GM21717 (cell line): ENCODE data around the gene CTRL.
"Not testable (repeated sequence)": the region's sequence is repeated elsewhere in the genome, so short reads cannot be mapped to it uniquely, and the experiment has no call there.

Experiments used
- ATAC-seq: cut with Tn5 transposase; IDR thresholded peaks from one replicate; pipeline ENCODE4 v1.9.1; 2021; ENCODE audit warnings: mild to moderate bottlenecking, moderate library complexity; ENCODE audit not compliant: unreplicated experiment

Gene CTRL

DNA sequence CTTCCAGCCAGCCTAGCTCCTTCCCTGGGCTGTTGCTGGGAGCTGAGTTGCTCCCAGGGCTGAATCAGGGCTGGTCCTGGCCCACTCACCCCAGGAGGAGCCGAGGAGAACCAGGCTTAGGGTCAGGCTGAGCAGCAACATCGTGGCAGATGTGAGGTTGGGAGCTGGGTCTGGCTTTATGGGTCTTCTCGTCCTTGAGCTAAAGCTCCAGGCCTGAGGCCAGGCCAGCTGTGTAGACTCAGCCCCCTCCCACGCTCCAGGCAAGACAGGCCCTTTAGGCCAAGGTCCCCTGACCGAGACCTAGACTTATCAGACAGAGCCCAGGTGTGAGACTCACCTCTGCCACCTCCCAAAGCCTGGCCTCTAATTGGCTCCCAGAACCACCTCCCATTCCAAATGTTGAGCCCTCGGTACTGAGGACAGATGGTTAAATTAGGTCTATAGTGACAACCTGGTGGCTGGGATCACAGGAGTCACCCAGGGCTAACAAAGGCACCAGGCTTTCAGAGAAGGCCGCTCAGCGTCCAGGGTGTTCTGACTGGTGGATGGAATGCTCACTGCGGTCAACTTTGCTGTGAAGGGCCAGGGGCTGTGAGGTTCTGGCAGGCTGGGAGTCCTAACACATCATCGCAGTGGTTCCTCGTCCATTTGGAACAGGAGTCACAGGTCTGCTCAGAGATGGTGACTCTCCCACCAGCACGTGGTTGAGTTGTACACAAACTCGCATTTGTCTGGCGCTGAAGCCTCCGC is at the start of gene CTRL:
TSS of gene CTRL (minus strand) at position 151 of the 750 bp plus-strand sequence. CDS start at position 141, 10 bp downstream.
- no peak for ATAC-seq

DNA sequence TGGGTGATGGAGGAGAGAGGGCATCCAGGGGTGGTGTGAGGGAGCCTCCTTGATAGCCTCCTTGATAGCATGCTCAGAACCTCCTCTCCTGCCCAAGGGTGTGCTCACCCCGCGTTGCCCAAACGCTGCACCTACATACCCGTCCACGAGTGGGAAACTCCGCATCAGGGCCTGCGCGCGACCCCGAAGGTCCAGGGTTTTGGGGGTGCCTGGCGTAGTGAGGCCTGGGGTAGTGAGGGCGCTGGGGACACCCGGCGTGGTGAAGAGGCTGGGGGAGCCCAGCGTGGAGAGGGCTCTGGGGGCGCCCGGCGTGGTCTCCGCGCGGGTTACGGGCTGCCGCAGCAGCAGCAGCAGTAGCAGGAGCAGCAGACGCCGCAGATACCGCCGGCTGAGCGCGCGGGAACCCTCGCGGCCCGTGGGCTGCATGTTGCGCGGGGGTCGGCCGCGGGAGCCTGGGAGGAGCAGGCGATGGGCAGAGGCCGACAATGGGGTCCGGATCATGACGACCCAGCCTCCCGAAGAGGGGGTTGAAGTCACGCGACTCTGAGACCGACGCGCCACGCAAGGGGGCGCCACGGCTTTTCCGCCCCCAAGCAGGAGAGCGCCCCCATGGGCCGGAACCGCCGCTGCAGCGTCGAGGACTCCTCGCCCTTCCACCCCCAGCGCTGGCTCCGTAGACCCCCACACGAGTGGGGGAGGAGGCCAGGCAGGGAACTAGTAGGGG is 48.5 kb upstream of the CTRL start, which contains the start of gene DPEP3:
TSS of gene DPEP3 (minus strand) at position 545 of the 724 bp plus-strand sequence. CDS start at position 426, 119 bp downstream.
- no peak for ATAC-seq

DNA sequence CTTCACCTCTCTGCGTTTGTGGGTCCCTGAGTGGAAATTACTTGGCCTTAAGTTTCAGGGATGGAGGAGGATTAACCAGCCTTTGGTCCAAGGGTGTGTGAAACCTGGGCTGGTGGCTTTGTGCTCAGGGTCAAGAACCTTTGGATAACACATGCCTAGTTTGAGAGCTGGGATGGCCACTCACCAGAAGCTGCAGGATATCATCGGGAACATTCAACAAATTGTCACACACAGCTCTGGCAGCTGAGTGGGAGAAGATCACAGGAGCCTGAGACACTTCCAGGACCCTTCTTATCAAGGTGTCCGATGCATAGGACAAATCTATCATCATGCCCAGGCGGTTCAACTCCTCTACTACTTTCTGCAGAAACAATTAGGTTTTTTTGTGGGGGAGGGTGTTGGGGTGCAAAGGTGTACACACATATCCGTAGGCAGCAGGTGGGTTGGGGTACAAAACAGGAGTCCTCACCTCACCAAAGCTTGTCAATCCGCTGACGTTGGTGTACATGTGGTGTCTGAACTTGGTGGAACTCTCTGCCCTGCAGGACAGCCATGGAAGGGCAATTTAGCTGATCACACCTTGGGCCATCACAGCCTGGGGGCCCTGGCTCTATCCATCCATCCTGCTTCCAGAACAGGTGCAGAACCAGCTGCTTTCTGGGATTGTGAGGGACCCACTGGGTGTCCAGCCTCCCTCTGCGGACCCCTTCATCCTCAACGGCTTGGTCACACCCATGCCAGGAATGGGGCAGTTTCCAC is 46.0 kb upstream of the CTRL start:
- no peak for ATAC-seq

DNA sequence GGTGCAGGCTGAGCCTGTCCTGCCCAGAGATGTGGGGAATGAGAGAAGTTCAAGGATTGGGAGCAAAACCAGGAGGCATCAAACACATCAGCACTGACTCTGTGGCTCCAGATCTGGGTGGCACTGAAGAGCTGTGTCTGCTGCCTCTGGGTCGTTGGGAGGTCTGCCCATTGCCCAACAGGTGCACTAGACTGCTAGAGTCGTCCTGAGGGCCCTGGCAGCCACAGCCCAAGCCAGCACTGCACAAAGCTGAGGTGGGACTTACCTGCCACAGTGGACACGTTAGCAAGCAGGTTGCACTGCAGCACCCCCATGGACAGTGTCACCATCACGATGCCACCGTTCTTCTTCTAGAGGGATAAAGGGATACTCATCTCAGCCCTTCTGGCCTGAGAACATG is 45.3 kb upstream of the CTRL start:
- no peak for ATAC-seq

DNA sequence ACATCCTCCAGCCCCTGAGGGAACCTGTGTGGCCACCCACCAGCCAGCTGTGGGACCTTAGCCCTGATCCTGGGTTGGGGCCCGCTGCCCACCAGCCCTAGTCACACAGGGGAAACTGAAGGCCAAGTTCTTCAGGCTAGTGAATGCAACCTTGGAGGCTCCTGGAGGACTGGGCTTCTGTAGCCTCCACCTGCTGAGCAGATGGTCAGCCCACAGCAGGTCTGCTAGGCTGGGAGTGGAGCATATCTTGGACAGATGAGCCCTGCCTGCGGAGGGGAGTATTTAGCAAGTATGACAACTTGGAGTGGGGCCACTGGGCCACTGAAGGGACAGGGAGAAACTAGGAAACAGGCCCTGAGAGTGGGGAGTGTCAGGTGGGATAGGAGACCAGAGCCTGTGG is 44.5 kb upstream of the CTRL start:
- no peak for ATAC-seq

DNA sequence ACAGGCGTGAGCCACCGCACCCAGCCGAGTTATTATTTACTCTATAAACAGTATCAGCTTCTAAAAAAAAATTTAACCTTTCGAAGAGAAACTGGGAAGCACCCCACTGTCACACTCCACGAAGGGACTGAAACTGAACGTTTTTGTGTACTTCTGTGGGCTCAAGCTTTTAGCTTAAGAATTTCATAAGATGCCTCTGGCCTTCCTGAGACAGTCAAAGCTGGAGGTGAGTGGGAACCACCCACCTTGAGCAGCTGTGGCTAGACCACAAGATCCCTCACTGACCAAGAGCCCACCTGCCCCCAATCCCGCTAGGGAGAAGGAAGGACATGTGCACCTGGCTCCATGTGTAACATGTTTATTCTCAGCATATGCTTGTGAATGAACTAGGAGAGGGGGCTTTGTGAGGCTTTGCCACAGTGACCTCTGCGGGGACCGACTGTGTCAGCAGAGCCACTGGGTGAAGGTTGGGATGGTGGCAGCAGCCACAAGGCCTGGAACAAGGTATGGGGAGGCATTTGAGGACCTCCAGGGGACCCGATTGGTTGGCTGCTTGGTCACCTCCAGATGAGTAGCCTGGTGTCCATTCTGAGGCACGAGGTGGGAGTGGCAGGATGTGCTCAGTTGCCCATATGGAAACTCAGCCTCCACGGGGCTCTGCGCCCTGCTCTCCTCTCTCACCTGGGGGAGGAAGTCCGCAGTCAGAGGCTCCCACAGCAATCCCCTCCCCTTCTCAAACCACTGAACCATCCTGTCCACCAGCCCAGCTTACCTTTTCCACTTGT is 43.9 kb upstream of the CTRL start:
- ATAC-seq, result no peak

DNA sequence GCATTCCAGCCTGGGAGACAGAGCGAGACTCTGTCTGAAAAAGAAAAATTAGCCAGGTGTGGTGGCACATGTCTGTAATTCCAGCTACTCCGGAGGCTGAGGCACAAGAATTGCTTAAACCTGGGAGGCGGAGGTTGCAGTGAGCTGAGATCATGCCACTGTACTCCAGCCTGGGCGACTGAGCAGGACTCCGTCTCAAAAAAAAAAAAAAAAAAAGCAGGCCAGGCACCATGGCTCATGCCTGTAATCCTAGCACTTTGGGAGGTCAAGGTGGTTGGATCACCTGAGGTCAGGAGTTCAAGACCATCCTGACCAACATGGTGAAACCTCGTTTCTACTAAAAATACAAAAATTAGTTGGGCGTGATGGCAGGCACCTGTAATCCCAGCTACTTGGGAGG is 40.6 kb upstream of the CTRL start:
- ATAC-seq, result not testable (repeated sequence)

DNA sequence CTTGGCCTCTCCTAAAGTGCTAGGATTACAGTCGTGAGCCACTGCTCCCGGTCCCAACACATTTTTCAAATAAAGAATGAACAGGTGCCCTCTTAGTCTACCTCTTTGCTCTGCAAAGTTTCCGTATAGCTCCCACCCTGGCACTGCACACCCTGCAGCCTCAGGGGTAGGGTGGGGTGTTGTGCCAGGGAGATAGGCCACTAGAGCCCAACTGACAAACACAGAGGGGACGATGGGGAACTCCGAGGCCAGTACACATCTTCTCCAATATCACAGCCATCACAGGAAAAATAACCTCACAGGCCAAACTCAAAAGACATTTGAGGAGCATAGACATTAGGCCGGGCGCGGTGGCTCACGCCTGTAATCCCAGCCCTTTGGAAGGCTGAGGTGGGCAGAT is 39.4 kb upstream of the CTRL start:
- ATAC-seq, result no peak

DNA sequence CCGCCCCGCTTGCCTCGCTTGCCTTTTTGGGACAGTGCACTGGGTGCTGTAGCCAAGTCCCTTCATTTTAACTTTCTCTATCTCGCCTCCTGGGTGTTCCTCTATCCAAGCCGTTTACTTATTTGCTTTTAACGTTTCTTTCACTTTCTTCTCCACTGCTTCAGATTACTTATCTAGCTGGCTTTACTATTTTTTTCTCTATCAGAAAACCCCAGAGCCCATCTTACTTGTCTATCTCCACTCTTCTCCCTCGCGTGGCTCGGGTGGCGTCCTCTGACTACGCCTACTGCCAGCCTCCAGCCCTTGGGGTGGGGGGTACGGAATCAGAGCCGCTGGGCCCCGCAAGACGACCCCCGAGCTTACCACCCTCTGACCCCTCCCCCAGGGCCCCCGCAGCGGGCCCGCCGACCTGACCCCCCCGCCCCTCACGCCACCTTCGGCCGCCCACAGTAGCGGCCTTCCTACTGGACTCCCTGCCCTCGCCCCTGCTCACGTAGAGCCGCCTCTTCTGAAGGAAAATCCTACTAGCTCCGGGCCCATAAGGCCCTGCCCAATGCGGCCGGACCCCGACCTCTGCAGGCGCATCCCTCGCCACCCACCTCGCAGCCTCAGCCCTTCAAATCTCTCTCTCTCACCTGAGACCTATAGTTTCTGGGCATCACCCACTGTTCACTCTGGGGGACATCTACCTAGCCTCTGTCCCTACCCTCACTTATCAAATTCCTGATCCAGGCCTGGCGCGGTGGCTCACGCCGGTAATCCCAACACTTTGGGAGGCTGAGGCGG is 37.8 kb upstream of the CTRL start:
- ATAC-seq, result no peak

DNA sequence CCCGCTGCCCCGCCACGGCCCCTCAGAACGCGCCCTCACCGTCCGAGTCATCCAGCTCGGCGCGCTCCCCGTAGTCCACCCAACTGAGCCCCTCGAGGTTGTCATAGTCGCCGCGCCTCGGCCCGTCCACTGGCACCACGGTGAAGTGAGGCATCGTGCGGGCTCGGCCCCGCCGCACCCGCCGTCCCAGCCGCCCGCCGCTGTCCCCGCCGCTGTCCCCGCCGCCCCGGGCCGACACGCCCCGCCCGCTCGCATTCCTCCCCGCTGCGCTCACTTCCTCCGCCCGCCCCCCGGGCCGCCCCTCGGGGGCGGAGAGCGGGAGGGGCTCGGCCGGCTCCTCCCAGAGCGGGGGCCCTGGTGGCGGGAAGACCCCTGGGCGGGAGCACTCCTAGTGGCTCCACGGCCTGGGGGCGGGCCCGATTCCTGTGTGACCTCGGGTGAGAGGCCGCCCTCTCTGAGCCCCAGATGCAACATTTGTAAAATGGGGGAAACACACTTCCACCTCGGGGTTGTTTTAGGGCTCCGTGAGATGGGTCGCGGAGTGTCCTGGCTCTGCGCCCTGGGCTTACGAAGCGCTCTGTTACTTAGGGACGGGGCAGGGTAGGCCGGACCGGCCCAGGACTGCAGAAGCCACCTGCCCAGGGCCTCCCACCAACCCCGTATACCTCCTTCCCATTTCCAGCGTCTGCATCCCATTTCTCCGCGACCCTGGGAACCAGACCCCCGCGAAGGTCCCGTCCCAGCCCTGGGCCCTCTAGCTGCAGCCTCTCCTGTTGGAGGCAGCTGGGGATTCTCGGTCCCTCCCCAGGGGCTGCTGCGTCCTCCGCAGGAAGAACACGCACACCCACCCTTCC is 37.0 kb upstream of the CTRL start, which contains the start of gene SLC12A4:
TSS of gene SLC12A4 (minus strand) at position 238 of the 854 bp plus-strand sequence. CDS start at position 154, 84 bp downstream.
- ATAC-seq, result peak; percentile 72

DNA sequence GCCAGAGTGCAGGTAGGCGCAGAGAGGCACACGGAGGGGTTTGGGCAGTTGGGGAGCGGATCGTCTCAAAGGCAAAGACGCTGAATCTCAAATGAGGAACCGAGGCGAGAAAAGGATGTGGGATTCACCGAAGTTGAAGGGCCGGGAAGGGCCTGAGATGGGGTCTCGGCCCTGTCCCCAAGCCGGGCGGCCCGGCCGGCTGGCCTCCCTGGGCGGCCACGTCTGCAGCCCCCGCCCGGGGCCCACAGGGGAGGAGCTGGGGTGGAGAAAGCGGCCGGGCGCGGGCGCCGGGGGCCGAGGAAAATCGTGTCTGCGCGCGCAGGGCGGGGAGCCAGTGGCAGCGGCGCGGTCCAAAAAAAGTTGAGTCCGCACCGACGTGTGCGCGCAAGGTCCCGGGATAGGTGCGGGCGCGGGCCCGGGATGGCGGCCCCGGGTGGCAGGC is 36.3 kb upstream of the CTRL start:
- peak; percentile 22 for ATAC-seq

DNA sequence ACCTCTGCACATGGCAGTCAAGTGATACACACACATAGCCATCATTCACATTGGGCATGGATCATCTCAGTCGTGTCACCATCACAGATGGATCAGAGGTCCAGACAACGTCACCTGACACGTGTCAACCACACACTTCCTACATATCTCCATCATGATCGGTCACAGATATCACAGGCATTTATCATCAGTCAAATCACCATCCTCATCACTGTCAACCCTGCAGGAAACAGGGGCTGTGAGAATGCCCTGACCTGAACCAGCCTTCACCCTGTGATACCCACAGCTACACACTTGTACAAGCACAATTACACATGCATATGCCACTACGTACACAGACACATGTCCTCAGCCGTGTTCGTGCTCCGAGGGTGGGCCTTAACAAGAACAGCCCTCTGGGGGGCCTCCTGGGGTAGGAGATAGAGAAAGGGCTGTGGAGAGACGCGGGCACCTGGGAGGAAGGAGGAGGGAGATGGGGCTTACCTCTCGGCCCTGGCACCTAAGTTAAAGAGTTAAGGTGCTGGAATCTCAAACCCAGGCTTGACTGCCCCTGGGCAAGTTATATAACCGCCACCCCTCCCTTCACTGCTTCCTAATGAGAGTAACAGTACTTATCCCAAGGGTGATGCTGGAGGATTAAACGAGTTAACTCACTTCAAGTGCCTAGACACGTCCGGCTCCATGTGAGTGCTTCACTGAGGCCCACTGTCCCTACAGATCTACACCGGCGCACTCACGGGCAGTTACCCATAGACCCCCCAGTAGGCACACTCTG is 35.7 kb upstream of the CTRL start:
- no peak for ATAC-seq

DNA sequence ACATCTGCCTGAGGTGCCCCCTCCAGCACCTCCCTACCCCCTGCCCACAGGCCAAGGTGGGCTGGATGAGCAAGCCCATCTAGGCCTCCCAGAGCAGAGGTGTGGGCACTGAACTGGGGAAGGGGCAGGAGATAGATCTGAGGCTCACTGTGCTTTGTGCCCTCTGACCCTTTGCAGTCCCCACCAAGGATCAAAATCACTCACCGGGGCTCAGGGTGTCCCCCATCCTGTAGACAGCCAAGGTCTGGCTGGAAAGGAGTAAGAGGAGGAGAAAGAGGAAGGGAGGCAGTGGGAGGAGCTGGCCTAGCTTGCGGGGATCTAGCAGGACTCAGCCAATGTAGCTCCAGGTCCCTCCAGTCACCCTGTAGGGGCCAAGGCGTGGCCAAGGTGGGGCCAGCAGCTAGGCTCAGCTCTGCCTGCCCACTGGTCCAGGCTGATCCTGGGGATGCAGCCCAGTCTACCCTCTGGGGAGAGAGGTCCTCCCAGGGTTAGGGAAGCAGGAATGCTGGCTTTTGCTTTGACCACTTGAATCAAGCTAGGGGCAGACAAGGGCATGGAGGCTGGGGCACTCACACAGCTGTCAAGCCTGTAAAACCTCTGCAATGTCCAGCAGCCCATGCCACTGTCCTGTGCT is 35.0 kb upstream of the CTRL start:
- ATAC-seq, result no peak

DNA sequence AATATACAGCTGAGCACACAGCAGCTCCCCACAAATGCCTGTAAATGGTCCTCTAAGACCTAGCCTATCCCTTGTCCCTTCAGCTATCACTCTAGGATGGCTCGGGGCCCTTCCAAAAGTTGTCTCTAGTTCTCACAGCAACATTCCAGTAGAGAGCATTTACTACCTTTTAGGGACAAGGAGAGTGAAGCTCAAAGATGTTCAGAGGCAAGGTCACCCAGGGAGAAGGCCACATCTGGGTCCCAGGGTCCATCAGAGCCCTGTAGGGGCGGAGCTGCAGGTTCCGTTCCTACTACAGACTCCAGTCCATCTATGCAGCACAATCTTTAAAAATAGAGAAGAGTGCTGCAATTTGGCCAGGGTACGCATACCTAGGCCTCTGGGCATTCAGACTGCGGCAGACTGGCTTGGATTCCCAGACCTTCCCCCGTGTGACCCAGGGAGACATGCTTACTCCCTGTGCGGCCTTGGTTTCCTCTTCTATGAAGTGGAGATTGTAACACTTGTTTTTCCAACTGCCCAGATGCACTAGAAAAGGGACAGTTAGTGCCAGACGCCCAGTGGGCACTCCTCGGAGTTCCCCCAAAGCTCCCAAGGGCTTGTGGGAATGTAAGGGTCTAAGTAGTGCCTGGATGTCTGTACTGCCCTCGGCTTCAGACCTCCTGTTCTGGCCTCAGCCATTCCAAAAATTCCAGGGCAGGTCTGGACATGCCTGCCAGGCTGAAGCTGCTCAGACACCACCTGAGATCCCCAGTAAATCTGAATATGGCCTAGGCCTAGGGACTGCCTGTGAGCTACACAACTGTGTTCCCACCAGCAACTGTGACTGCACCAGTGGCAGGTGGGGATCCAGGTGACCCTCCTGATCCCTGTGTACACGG is 34.2 kb upstream of the CTRL start:
- no peak for ATAC-seq

DNA sequence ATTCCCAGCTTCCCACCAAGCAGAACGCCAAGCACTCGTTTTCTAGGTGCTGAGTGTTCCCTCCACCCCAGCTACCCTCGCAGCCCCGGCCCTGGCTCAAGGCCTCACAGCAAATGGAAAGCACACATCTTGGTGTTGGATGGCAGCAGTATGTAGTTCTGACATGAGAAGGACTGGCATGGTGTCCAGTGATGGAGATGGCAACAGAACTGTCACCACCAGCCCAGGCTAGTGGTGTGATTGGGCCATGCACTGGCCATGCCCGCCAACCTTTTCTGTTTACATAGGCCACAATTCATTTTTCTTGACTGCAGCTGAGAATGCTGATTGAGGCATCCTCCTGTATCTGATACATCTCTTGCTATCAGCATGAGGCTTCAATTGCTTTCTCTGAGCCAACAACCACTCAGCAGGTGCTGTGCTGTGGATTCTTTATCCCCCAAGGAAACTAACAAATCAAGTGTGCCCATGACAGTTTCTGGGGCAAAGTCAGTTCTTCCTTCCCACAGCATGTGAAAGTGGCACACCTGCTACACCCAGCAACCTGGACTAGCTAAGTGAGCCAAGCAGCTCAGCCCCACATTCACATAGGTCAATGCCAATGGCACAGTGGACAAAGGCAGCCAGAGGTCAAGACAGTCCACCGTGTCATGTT is 32.9 kb upstream of the CTRL start:
- no peak for ATAC-seq

DNA sequence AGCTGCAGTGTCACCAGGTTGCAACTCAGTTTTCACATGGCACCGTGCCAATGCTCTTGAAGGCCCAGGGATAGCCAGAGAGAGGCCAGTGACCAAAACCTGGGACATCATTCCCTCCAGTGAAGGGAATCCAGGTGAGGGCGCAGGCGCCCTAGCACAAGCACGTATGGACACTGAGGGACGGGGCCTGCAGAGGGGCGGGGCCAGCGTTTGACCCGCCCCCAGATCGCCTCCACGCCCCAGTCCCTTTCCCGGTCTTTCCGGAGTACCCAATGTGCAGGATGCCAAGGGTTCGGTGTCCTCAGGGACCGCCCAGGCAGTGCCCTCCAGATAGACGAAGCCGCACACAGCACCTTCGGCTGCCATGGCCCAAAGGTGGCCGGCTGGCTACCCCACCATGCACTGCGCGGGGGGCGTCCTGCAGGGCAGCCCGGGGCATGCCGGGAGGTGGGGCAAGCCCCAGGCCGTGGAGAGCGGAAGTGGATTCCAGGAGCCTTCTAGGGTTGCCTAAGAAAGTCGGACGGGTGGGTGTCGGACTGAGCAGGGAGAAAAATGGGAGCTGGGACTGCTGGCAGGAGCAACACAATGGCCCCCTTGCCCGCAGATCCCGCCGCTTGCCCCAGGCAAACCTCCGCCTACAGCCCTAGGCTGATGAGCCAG is 32.1 kb upstream of the CTRL start:
- ATAC-seq, result no peak
